ENCODE data around the gene KIF21A.
A peak's percentile ranks its signal among the peaks of the same experiment; 100 is the strongest.
"Not testable (repeated sequence)": the region's sequence is repeated elsewhere in the genome, so short reads cannot be mapped to it uniquely, and the experiment has no call there.

KIF21A gene

GRCh38 chr12:39443081-39443928, at the start of gene KIF21A:
Gene KIF21A (minus strand): TSS chr12:39443120. CDS start chr12:39442970, 150 bp downstream.
- DNase-seq, result peak; percentile 82

DNA sequence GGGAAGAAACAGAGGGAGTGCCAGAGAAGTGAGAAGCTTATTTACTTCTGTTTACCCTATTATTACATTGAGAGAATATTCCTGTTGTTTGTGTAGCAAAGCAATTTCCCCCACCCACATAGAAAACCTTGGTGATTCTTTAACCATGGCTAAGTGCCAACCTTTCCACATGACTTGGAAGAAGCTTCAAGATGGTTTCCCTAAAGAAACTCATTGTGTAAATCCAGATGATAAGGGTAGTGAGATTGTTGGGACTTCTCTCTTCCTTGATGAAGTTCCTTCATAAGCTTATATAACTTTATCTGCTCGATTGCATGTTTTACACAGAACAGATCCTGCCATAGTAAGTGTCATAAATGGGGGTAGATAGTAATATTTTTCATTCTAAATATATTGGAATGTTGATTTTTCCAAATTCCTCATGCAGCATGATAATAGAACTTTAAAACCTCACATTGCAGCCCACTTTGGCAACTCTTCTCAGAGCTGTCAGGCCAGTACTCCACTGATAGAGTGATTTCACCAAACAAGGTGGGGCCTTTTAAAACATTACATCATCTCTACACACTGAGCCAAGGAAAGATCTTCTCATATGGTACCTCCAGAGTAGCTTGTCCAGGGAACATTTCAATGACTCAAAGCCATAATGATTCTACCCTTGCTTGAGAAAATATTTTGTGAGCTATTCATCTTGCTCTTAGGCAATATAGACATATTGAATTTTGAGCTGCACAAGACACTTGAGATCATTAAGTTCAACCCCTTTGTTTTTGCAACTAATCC, 47.8 kb upstream of the KIF21A start:
- no peak for DNase-seq

DNA sequence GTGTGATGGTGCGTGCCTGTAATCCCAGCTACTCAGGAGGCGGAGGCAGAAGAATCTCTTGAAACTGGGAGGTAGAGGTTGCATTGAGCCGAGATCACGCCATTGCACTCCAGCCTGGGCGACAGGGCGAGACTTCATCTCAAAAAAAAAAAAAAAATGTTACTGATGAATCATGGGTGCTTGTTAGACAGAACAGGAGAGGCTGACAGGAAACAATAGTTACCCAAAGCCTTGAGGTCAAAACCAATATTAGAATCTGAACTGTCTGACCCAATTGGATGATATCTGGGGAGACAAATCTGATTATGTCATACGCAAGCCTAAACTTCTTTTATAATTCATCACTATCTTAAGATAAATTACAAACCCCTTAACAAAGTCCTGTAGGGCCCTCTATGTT, 40.7 kb upstream of the KIF21A start:
- no peak for DNase-seq

GRCh38 chr12:39483042-39483441, 40.1 kb upstream of the KIF21A start:
- no peak for DNase-seq

DNA sequence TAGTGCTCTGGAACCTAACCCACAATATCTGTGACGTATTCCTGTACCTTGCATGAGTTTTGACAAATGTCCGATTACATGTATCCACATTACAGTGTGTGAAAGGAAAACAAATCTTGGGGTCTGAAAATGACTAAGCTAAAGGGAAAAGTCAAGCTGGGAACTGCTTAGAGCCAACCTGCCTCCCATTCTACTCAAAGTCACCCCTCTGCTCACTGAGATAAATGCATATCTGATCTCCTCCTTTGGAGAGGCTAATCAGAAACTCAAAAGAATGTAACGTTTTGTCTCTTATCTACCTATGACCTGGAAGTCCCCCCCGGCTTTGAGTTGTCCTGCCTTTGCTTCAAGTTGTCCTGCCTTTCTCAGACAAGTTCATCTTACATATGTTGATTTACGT, 34.0 kb upstream of the KIF21A start:
- DNase-seq, result no peak

GRCh38 chr12:39476121-39476520, 33.2 kb upstream of the KIF21A start:
- DNase-seq, result no peak

DNA sequence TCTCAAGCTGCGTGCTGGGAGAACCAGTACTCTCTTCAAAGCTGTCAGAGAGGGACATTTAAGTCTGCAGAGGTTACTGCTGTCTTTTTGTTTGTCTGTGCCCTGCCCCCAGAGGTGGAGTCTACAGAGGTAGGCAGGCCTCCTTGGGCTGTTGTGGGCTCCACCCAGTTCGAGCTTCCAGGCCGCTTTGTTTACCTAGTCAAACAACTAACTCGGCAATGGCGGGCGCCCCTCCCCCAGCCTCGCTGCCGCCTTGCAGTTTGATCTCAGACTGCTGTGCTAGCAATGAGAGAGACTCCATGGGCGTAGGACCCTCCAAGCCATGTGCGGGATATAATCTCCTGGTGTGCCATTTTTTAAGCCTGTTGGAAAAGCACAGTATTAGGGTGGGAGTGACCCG, 32.2 kb upstream of the KIF21A start:
- not testable (repeated sequence) for DNase-seq

DNA sequence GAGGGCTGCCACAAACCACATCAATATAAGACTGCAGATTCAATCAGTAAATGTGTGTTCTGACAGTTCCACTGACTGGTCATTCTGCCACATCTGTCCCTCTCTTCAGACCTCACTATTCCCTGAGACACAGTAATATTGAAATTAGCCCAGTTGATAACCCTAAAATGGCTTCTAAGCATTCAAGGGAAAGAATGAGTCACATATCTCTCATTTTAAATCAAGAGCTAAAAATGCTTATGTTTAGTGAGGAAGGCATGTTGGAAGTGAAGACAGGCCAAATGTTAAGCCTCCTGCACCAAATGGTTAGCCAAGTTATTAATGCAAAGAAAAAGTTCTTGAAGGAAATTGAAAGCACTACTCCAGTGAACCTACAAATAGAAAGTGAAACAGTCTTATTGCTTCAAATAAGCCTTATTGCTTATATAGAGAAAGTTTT, 24.5 kb upstream of the KIF21A start:
- DNase-seq, result no peak

GRCh38 chr12:39464976-39465695, 22.2 kb upstream of the KIF21A start:
- no peak for DNase-seq

DNA sequence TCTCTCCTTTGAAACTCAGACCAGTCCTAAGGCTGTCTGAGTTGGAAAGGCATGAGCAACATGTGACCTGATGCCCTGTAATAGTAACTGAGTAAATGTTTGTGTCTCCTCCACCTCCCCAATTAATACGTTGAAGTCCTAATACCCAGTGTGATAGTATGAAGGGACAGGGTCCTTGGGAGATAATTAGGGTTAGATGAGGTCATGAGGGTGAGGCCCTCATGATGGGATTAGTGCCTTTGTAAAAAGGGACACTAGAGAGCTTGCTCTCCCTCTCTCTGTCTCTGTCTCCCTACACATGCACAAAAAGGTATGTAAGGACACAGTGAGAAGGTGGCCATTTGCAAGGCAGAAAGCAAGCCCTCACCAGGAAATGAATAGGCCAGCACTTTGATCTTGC, 18.1 kb upstream of the KIF21A start:
- DNase-seq, result no peak

DNA sequence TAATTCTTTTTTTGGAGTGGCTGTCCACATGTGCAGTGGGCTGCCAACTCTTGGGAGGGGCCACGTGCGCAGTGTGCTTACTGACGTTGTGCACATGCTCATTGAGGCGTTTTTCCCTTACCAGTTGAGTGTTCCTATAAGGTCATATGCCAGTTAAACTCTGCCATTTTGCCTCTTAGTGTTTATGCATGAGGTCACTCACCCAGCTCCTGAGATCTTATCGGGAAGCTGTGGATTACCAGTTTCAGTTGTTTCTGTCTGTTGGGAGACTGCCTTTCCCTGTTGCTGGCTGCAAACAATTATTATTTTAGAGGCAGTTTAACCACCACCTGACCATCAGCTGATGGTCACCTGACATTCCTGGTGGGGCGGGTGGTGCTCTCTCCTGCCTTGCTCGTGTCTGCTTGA, 16.1 kb upstream of the KIF21A start:
- DNase-seq, result no peak

DNA sequence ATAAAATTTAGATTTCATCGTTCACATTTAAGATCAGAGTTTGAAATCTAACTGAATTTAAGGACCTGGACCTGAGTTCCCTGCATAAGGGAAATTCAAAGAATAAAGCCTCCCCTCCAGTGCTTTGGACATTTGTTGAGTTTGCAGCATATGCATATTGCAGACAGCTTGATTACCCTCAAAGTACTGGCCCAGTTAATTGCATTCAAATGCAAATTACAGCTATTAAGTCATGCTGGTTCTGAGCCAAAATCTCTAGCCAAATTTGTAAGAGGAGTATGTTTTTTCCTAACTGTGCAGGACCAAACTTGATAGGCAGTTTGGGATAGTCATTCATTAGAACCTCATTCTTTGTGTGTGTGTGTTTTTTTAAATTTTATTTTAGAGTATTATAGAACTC, 9.1 kb upstream of the KIF21A start:
- peak; percentile 4 for DNase-seq

- no peak for DNase-seq
These were observed 5.1 kb upstream of the KIF21A start for GRCh38 chr12:39448038-39448437.

GRCh38 chr12:39443929-39444209, 949 bp upstream of the KIF21A start:
- peak; percentile 29 for DNase-seq

DNA sequence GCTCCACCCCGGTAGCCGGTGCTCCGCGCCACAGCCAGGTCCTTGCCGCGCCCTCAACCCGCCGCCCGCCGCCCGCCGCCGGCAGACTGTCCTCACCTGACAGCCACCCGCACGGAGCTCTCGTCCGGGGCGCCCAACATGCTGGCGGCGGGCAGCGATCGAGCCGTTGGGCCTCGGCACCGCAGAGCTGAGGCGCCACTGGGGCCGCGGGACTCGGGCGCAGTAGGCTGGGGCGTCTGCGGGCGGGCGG, 164 bp downstream of the KIF21A start:
- no peak for DNase-seq

- DNase-seq, result peak; percentile 68
These were observed 723 bp downstream of the KIF21A start for GRCh38 chr12:39441963-39442830.

DNA sequence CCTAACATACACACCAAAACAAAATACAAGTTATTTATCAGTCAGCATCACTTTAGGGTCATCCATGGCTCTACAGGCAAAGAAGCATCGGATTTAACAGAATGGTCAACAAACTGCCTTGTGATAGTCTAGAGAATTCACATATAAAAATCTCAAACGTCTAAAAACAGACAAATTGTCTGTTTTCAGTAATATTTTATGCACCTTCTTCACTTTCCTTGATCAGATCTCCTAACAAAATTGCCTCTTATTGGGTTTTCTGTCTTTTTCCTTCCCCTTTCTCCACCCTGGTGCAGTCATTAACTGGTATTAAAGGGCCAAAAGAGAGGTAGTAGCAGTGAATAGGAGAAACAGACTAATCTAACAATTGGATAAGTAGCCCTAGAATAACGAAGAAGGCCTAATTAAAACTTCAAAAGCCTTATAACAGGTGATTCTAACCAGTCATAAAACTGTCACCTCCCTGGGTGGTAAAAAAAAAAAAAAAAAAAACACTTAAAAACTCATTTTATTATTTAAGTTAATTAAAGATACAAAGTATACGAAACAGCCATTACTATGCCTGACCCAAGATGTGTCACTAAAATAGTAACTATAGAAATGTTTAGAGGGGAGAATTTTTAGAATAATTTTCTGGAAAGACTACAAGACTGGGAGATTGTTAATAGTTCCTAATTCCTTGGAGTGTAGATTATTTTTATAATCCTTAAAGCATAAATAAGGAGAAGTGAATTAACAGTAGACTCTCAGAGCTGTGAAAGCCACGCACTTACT, 1.5 kb downstream of the KIF21A start:
- no peak for DNase-seq

GRCh38 chr12:39440781-39441180, 2.1 kb downstream of the KIF21A start:
- no peak for DNase-seq

GRCh38 chr12:39440101-39440500, 2.8 kb downstream of the KIF21A start:
- no peak for DNase-seq

GRCh38 chr12:39435531-39435930, 7.4 kb downstream of the KIF21A start:
- DNase-seq, result no peak

- DNase-seq, result peak; percentile 66
These were observed 11.1 kb downstream of the KIF21A start for GRCh38 chr12:39431797-39432196.

Measured in NCI-H2171 treated with DMSO at 0.1 percent for 48 hours (cell line).